Activated CD4-positive, alpha-beta T cell treated with anti-CD3 and anti-CD28 coated beads for 1 hour (primary cell): Measurements from ENCODE around the gene FOXB1.

Experiments
- DNase-seq: peaks from one replicate; pipeline ENCODE4 v3.0.0-alpha.2; 2020

Gene FOXB1

GRCh38 chr15:60004009-60004845 lies at the start of gene FOXB1:
Gene FOXB1, plus strand, starts transcription at chr15:60004311. Its CDS starts 653 bp downstream, at chr15:60004964.
- DNase-seq, result no peak

- no peak for DNase-seq
Observed at GRCh38 chr15:59958288-59958687, 45.8 kb upstream of the FOXB1 start.

- DNase-seq, result no peak
Observed at GRCh38 chr15:59960318-59960717, 43.8 kb upstream of the FOXB1 start.

GRCh38 chr15:59963322-59963721 lies 40.8 kb upstream of the FOXB1 start:
- no peak for DNase-seq

GRCh38 chr15:59963925-59964324 lies 40.2 kb upstream of the FOXB1 start:
- DNase-seq, result no peak

- DNase-seq, result no peak
Observed at GRCh38 chr15:59965741-59966140, 38.4 kb upstream of the FOXB1 start.

GRCh38 chr15:59966262-59966661 lies 37.8 kb upstream of the FOXB1 start:
- no peak for DNase-seq

GRCh38 chr15:59968314-59968713 lies 35.8 kb upstream of the FOXB1 start:
- no peak for DNase-seq

- no peak for DNase-seq
Observed at GRCh38 chr15:59972241-59972640, 31.9 kb upstream of the FOXB1 start.

- no peak for DNase-seq
Observed at GRCh38 chr15:59976480-59977271, 27.4 kb upstream of the FOXB1 start.

GRCh38 chr15:59991834-59992233 lies 12.3 kb upstream of the FOXB1 start:
- DNase-seq, result no peak

- DNase-seq, result no peak
Observed at GRCh38 chr15:59993041-59993750, 10.9 kb upstream of the FOXB1 start.

GRCh38 chr15:59993950-59994401 lies 10.1 kb upstream of the FOXB1 start:
- DNase-seq, result no peak

- no peak for DNase-seq
Observed at GRCh38 chr15:59994526-59994887, 9.6 kb upstream of the FOXB1 start.

GRCh38 chr15:59994888-59995557 lies 9.1 kb upstream of the FOXB1 start:
- no peak for DNase-seq

- DNase-seq, result no peak
Observed at GRCh38 chr15:59995568-59996297, 8.4 kb upstream of the FOXB1 start.

GRCh38 chr15:59996298-59997041 lies 7.6 kb upstream of the FOXB1 start:
- no peak for DNase-seq

- peak; percentile 29 for DNase-seq
Observed at GRCh38 chr15:59997070-59997701, 6.9 kb upstream of the FOXB1 start.

- DNase-seq, result no peak
Observed at GRCh38 chr15:59998305-59998949, 5.7 kb upstream of the FOXB1 start.

GRCh38 chr15:59998950-59999611 lies 5.0 kb upstream of the FOXB1 start:
- DNase-seq, result no peak
